T-helper 2 cell (primary cell): ENCODE measurements around the gene AKR1C3.

Experiments used
- DNase-seq, 5 experiments: peaks; one replicate each; pipeline versions ENCODE4 v3.0.0 to v3.0.0-alpha.2; 2012 to 2022

AKR1C3 gene

GRCh38 chr10:5142199-5142598, 48.0 kb downstream of the AKR1C3 start:
- DNase-seq: no peak

GRCh38 chr10:5143137-5143536, 48.9 kb downstream of the AKR1C3 start:
- no peak for DNase-seq

- DNase-seq: no peak
Observed at GRCh38 chr10:5146920-5147254, 52.7 kb downstream of the AKR1C3 start.

- DNase-seq: no peak
Observed at GRCh38 chr10:5147255-5147980, 53.2 kb downstream of the AKR1C3 start.

- DNase-seq: no peak
Observed at GRCh38 chr10:5147981-5148677, 53.9 kb downstream of the AKR1C3 start.

- DNase-seq: no peak
Observed at GRCh38 chr10:5148678-5149032, 54.4 kb downstream of the AKR1C3 start.

- no peak for DNase-seq
Observed at GRCh38 chr10:5151076-5151475, 56.9 kb downstream of the AKR1C3 start.

- DNase-seq: no peak
Observed at GRCh38 chr10:5155951-5156350, 61.7 kb downstream of the AKR1C3 start.
